CD8-positive, alpha-beta memory T cell (primary cell): ENCODE data around the gene MPST. TPM values are rescaled to one million over a fixed set of nuclear protein-coding genes. Genes with fewer than 3 reads are reported as not detected.

Experiments
- CTCF ChIA-PET: fragments of 350-600 bp; sonication (Branson Sonifier 250); formaldehyde crosslinking; loops from one replicate; lab custom pipeline; 2021; ENCODE audit warnings: antibody characterized with exemption; lab: Charles Lee
- POLR2A ChIA-PET: fragments of 350-600 bp; sonication (Branson Sonifier 250); formaldehyde crosslinking; loops from one replicate; lab custom pipeline; 2021; ENCODE audit warnings: antibody characterized with exemption; lab: Charles Lee
- DNase-seq, 5 donors: peaks; one replicate each; pipeline versions ENCODE4 v3.0.0 to v3.0.0-alpha.2; 2020 to 2022; ENCODE audit warnings: mixed read lengths in 1 of 5
- H3K27ac ChIP-seq: one replicate; pipeline ENCODE4 v1.7.0; 2013; ENCODE audit warnings: low read depth, mild to moderate bottlenecking, low read length, moderate library complexity
- H3K27me3 ChIP-seq: 2 replicates; pipeline ENCODE4 v1.7.0; 2013; ENCODE audit warnings: low read length, mild to moderate bottlenecking; ENCODE audit not compliant: insufficient read depth, poor library complexity, severe bottlenecking
- H3K36me3 ChIP-seq: 2 replicates; pipeline ENCODE4 v1.7.0; 2013; ENCODE audit warnings: mild to moderate bottlenecking, low read length, moderate library complexity; ENCODE audit not compliant: insufficient read depth
- H3K4me1 ChIP-seq: 2 replicates; pipeline ENCODE4 v1.7.0; 2013; ENCODE audit warnings: mild to moderate bottlenecking, low read length, moderate library complexity; ENCODE audit not compliant: insufficient read depth
- H3K4me3 ChIP-seq: 2 replicates; pipeline ENCODE4 v1.7.0; 2013; ENCODE audit warnings: mild to moderate bottlenecking, low read length
- H3K9me3 ChIP-seq: 2 replicates; pipeline ENCODE4 v1.7.0; 2013; ENCODE audit warnings: mild to moderate bottlenecking, low read length
- H3K27ac Mint-ChIP-seq, 8 donors: one replicate each; pipeline ENCODE4 v1.8.0; 2020 to 2021; ENCODE audit warnings: mixed read lengths in 8 of 8, mild to moderate bottlenecking in 6 of 8, inconsistent platforms in 3 of 8, moderate library complexity in 3 of 8
- H3K27me3 Mint-ChIP-seq, 2 donors: one replicate each; pipeline ENCODE4 v1.8.0; 2020 to 2021; ENCODE audit warnings: mixed read lengths in 2 of 2, mild to moderate bottlenecking in 1 of 2, moderate library complexity in 1 of 2
- H3K36me3 Mint-ChIP-seq, 3 donors: one replicate each; pipeline ENCODE4 v1.8.0; 2020 to 2021; ENCODE audit warnings: mixed read lengths in 3 of 3, inconsistent platforms in 1 of 3, mild to moderate bottlenecking in 1 of 3
- H3K4me1 Mint-ChIP-seq, 3 donors: one replicate each; pipeline ENCODE4 v1.8.0; 2020 to 2021; ENCODE audit warnings: mixed read lengths in 3 of 3, inconsistent platforms in 1 of 3, mild to moderate bottlenecking in 1 of 3
- H3K4me3 Mint-ChIP-seq, 7 donors: one replicate each; pipeline ENCODE4 v1.8.0; 2020 to 2021; ENCODE audit warnings: mixed read lengths in 7 of 7, mild to moderate bottlenecking in 6 of 7, moderate library complexity in 4 of 7, inconsistent platforms in 2 of 7
- H3K9me3 Mint-ChIP-seq, 5 donors: one replicate each; pipeline ENCODE4 v1.8.0; 2020 to 2022; ENCODE audit warnings: mixed read lengths in 5 of 5, mild to moderate bottlenecking in 3 of 5, moderate library complexity in 2 of 5, inconsistent platforms in 1 of 5
- polyA plus RNA-seq: library from polyadenylated mRNA; unstranded; fragments of 300-500 nt; fragmentation: Illumina TruSeq; gene quantifications from one replicate; pipeline ENCODE4 v1.2.3, GENCODE V29; 2021
- total RNA-seq, 2 experiments: library from RNA; stranded (reverse); gene quantifications; one replicate each; pipeline ENCODE4 v1.2.3, GENCODE V29; 2021

Gene MPST
- total and polyA plus RNA-seq, 3 experiments from 2014 or later = 16.6 to 20.0 (median 17.8) TPM

DNA sequence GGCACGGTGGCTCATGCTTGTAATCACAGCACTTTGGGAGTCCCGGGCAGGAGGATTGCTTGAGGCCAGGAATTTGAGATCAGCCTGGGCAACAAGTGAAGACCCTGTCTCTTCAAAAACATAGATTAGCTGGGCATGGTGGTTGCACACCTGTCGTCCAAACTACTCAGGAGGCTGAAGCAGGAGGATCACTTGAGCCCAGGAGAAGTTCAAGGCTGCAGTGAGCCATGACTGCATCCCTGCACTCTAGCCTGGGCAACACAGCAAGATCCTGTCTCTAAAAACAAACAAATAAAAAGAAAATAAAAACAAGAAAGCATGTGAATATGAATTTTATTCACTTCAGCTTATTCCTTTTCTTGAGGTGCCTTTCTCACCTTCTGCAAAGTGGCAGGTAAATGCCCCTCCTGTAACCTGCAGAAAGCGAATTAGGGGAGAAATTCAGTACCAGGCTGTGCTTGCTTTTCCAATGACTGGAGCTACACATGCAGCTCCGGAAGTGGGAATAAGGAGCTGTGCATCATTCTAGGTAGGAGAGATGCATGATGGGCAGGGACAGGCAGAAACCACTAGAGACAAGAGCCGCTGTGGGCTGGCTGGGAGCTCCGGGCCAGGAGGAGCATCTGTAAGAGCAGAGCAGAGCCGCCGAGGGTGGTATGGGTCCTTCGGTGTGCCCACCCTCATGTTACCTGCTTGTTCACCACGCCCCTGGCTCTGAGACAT, 17.3 kb downstream of the MPST start:
- Mint-ChIP-seq H3K27ac (no peak overlapping the region), H3K4me3 (no peak overlapping the region), H3K36me3 (no peaks in the 10 kb centered on the region), H3K9me3 (no peaks in the 10 kb centered on the region), H3K27me3 (peaks cover 5 to 40% of the 10 kb centered on the region in 2 donors), H3K4me1 (no peaks in the 10 kb centered on the region)
- Histone ChIP-seq H3K9me3 (no peaks in the 10 kb centered on the region), H3K27me3 (no peaks in the 10 kb centered on the region), H3K36me3 (no peaks in the 10 kb centered on the region), H3K4me1 (no peaks in the 10 kb centered on the region), H3K4me3 (no peak overlapping the region), H3K27ac (no peak overlapping the region)
- ChIA-PET CTCF (interaction anchor here (2.3 kb wide), 1 partner anchor 15 kb away, joined by 9 read pairs; no protein-coding TSS in a partner anchor), POLR2A (no interaction called here)
- DNase-seq = no peak

DNA sequence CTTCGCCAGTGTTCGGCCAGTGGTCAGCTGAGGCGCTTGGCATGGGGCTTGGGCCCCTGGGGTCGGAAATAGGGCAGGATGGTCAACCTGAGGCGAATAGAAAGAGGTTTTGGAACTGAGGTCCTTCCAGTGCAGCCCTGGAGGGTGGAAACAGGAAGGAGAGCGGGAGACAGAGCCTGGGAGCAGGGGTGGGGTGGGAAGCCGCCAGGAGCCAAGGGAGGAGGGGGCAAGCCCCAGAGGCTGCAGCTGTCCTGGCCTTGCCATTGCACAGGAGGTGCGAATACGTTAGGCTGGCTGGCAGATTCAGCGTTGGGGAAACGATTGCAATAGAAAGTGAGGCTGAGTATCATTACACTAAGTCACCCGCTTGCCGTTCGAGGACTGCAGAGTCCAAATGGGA, 18.1 kb downstream of the MPST start:
- POLR2A ChIA-PET = no interaction called here
- Mint-ChIP-seq H3K27ac (no peak overlapping the region), H3K27me3 (peaks cover 5 to 40% of the 10 kb centered on the region in 2 donors), H3K4me1 (no peaks in the 10 kb centered on the region), H3K9me3 (no peaks in the 10 kb centered on the region), H3K36me3 (no peaks in the 10 kb centered on the region), H3K4me3 (no peak overlapping the region)
- Histone ChIP-seq H3K36me3 (no peaks in the 10 kb centered on the region), H3K9me3 (no peaks in the 10 kb centered on the region), H3K4me1 (no peaks in the 10 kb centered on the region), H3K4me3 (no peak overlapping the region), H3K27me3 (no peaks in the 10 kb centered on the region), H3K27ac (no peak overlapping the region)
- no peak for DNase-seq
- CTCF ChIA-PET = no interaction called here

DNA sequence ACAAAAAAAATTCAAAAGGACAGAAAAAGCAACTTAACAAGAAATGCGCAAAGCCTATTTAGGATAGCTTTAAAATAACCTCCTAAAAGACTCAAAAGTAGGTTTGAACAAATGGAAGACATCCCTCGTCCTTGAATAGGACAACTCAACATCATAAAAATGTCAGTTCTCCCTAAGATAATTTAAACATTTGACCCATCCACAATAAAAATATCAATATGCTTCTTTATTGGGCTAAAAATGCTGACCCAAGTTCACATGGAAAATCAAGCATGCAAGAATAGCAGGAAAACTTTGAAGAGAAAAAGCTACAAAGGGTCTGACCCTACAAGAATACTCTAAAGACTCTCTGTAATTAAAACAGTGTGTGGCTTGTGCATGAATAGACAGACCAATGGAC, 19.9 kb downstream of the MPST start:
- H3K36me3 Mint-ChIP-seq = no peaks in the 10 kb centered on the region
- CTCF ChIA-PET = no interaction called here
- Histone ChIP-seq H3K4me1 (no peaks in the 10 kb centered on the region), H3K36me3 (no peaks in the 10 kb centered on the region), H3K27ac (no peak overlapping the region), H3K27me3 (peaks cover 2% of the 10 kb centered on the region), H3K4me3 (no peak overlapping the region), H3K9me3 (no peaks in the 10 kb centered on the region)
- no peak for DNase-seq
- no peak overlapping the region for H3K27ac Mint-ChIP-seq
- H3K4me1 Mint-ChIP-seq = no peaks in the 10 kb centered on the region
- no peaks in the 10 kb centered on the region for H3K9me3 Mint-ChIP-seq
- H3K4me3 Mint-ChIP-seq = no peak overlapping the region
- POLR2A ChIA-PET = no interaction called here
- peaks cover 5 to 40% of the 10 kb centered on the region in 2 donors for H3K27me3 Mint-ChIP-seq

- H3K27ac ChIP-seq = no peak overlapping the region
- Mint-ChIP-seq H3K4me3 (no peak overlapping the region), H3K36me3 (no peaks in the 10 kb centered on the region), H3K9me3 (no peaks in the 10 kb centered on the region), H3K27ac (peak overlapping the region in 1 of 8 donors; percentile 89), H3K4me1 (peaks cover 0 to 4% (median 0%) of the 10 kb centered on the region in 3 donors), H3K27me3 (peaks cover 0 to 18% of the 10 kb centered on the region in 2 donors)
- POLR2A ChIA-PET = no interaction called here
- DNase-seq = no peak
- CTCF ChIA-PET = interaction anchor here (1.5 to 1.7 kb wide), 2 partner anchors 24 to 27 kb away, joined by 3 to 4 read pairs; partner anchors contain the start of genes MPST and TST
- no peak overlapping the region for H3K4me3 ChIP-seq
- H3K4me1 ChIP-seq = no peaks in the 10 kb centered on the region
- no peaks in the 10 kb centered on the region for H3K9me3 ChIP-seq
- peaks cover 2% of the 10 kb centered on the region for H3K27me3 ChIP-seq
- no peaks in the 10 kb centered on the region for H3K36me3 ChIP-seq
These were observed 23.8 kb downstream of the MPST start for GRCh38 chr22:37043209-37043827.

DNA sequence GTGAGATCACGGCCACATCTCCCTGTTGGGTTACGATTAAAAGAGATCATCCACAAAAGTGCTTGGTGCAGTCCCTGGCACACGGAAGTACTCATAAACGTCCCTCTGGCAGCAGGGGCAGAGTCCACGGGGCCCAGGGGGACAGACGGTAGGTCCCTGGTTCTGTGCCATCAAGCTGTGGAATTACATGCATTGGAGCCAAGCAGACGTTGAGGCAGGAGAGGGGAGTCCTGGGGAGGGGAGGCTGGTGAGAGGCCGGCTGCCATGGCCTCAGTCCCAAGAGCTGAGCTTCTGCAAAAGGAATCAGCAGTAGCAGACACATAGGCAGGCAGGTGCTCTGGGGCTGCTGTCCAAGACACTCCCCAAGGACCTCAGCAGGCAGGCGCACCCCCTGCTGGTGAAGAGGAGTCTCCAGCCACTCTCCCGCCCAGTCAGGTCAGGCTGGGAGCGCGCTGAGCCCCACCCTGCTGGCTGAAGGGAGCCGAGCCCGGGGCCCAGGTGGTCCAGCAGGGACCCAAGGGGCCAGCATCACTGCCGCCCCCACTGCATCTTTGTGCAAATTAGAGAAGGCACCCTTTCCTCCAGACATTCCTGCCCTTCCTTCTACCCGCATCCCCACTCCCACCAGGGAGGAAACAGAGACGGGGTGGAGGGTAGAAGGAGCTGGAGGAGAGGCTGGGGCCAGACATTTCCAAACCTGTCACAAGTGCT, 24.4 kb downstream of the MPST start:
- Histone ChIP-seq H3K4me1 (no peaks in the 10 kb centered on the region), H3K4me3 (no peak overlapping the region), H3K9me3 (no peaks in the 10 kb centered on the region), H3K36me3 (no peaks in the 10 kb centered on the region), H3K27ac (no peak overlapping the region), H3K27me3 (peaks cover 2% of the 10 kb centered on the region)
- Mint-ChIP-seq H3K4me3 (no peak overlapping the region), H3K9me3 (no peaks in the 10 kb centered on the region), H3K36me3 (no peaks in the 10 kb centered on the region), H3K27ac (peak overlapping the region in 2 of 8 donors; percentile 38 to 89), H3K27me3 (peaks cover 0 to 18% of the 10 kb centered on the region in 2 donors), H3K4me1 (peaks cover 0 to 4% (median 0%) of the 10 kb centered on the region in 3 donors)
- CTCF ChIA-PET = interaction anchor here (1.2 to 1.7 kb wide), 3 partner anchors 25 to 102 kb away, joined by 3 to 4 read pairs (median 3); partner anchors contain the start of genes MPST and TST
- POLR2A ChIA-PET = no interaction called here
- no peak for DNase-seq

GRCh38 chr22:37044634-37045625, 25.4 kb downstream of the MPST start:
- Mint-ChIP-seq H3K27ac (peak overlapping the region in 2 of 8 donors; percentile 55 to 72), H3K36me3 (no peaks in the 10 kb centered on the region), H3K27me3 (peaks cover 0 to 14% of the 10 kb centered on the region in 2 donors), H3K4me3 (peak overlapping the region in 1 of 7 donors; percentile 48), H3K9me3 (no peaks in the 10 kb centered on the region), H3K4me1 (peaks cover 0 to 4% (median 0%) of the 10 kb centered on the region in 3 donors)
- Histone ChIP-seq H3K9me3 (no peaks in the 10 kb centered on the region), H3K4me3 (no peak overlapping the region), H3K27ac (no peak overlapping the region), H3K4me1 (no peaks in the 10 kb centered on the region), H3K27me3 (peaks cover 2% of the 10 kb centered on the region), H3K36me3 (no peaks in the 10 kb centered on the region)
- DNase-seq = no peak
- POLR2A ChIA-PET = no interaction called here
- CTCF ChIA-PET = interaction anchor here (1.2 to 2.5 kb wide), 3 partner anchors 25 to 155 kb away, joined by 3 to 7 read pairs (median 4); partner anchors contain the start of genes MPST and TST

DNA sequence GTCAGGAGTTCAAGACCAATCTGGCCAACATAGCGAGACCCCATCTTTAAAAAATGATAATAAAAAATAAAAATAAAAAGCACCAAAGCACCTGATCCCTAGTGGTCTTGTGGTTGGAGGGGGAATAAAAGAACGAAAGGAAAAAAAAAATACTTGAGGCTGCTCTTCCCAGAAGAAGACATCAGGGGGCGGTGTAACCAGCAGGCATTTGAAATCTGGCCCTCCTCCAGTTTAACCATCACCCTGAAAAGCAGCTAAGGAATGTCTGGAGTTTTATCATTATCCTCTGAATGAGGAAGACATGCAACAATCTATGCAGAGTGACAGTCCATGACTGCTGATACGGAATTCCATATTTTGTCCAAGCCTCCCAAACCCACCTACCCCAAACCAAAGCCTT, 26.4 kb downstream of the MPST start:
- Histone ChIP-seq H3K27ac (no peak overlapping the region), H3K9me3 (no peaks in the 10 kb centered on the region), H3K4me3 (no peak overlapping the region), H3K36me3 (no peaks in the 10 kb centered on the region), H3K4me1 (no peaks in the 10 kb centered on the region), H3K27me3 (peaks cover 2% of the 10 kb centered on the region)
- ChIA-PET POLR2A (no interaction called here), CTCF (interaction anchor here (2.5 kb wide), 1 partner anchor 154 kb away, joined by 7 read pairs; no protein-coding TSS in a partner anchor)
- no peaks in the 10 kb centered on the region for H3K9me3 Mint-ChIP-seq
- peaks cover 0 to 4% (median under 1%) of the 10 kb centered on the region in 3 donors for H3K4me1 Mint-ChIP-seq
- no peak for DNase-seq
- no peaks in the 10 kb centered on the region for H3K36me3 Mint-ChIP-seq
- H3K27ac Mint-ChIP-seq = no peak overlapping the region
- peaks cover 0 to 6% of the 10 kb centered on the region in 2 donors for H3K27me3 Mint-ChIP-seq
- no peak overlapping the region for H3K4me3 Mint-ChIP-seq
